A673 (cell line): Measurements from ENCODE around the gene CD180.

Experiments used
- CTCF ChIP-seq: fragments of 300-800, 200-600 bp; sonication (generic); conservative IDR thresholded peaks from 2 replicates; pipeline ENCODE4 v1.5.1; 2017; ENCODE audit warnings: low read depth, mild to moderate bottlenecking, antibody characterized with exemption, low read length, moderate library complexity, mixed read lengths
- EZH2 ChIP-seq: fragments of 200-600 bp; sonication (generic); IDR thresholded peaks from 2 replicates; pipeline ENCODE4 v1.6.1; 2017; ENCODE audit warnings: borderline replicate concordance, low read depth, mild to moderate bottlenecking, mixed read lengths, antibody characterized with exemption, low read length; ENCODE audit not compliant: poor library complexity, severe bottlenecking

- TF ChIP-seq CTCF, result no peak
- no peak for TF ChIP-seq EZH2
Measured at GRCh38 chr5:67154556-67155206, 41.9 kb downstream of the CD180 start.
